Tibial nerve (tissue), 4 donors: ENCODE measurements around the gene LSR. TPM values are rescaled to one million over a fixed set of nuclear protein-coding genes. Genes with fewer than 3 reads are reported as not detected.

Experiments
- DNase-seq, 2 donors: peaks; one replicate each; pipeline ENCODE4 v3.0.0-alpha.2; 2019; ENCODE audit warnings: low spot score in 2 of 2
- H3K27ac ChIP-seq, 4 donors: fragments of 200-600 bp; sonication (generic) in 3 of 4; one replicate each; pipeline ENCODE4 v1.5.1; 2017 to 2019; ENCODE audit warnings: mild to moderate bottlenecking in 1 of 4
- H3K27me3 ChIP-seq, 2 donors: fragments of 200-600 bp; sonication (generic) in 1 of 2; one replicate each; pipeline versions ENCODE4 v1.5.1 to v1.6.0; 2017 to 2019
- H3K36me3 ChIP-seq, 3 donors: fragments of 200-600 bp; sonication (generic); one replicate each; pipeline ENCODE4 v1.5.1; 2018 to 2019
- H3K4me1 ChIP-seq, 4 donors: fragments of 200-600 bp; sonication (generic) in 3 of 4; one replicate each; pipeline ENCODE4 v1.5.1; 2017 to 2019
- H3K4me3 ChIP-seq, 4 donors: fragments of 200-600 bp; sonication (generic) in 3 of 4; one replicate each; pipeline ENCODE4 v1.5.1; 2017 to 2019; ENCODE audit warnings: mild to moderate bottlenecking in 1 of 4, moderate library complexity in 1 of 4
- H3K9me3 ChIP-seq, 4 donors: fragments of 200-600 bp; sonication (generic) in 3 of 4; one replicate each; pipeline ENCODE4 v1.5.1; 2017 to 2019
- EP300 ChIP-seq, 2 donors: sonication (generic); formaldehyde crosslinking; IDR thresholded peaks; one replicate each; pipeline ENCODE4 v1.6.1; 2017; ENCODE audit warnings: antibody characterized with exemption in 2 of 2, mild to moderate bottlenecking in 1 of 2
- POLR2A ChIP-seq, 2 donors: fragments of 450-650 bp; IDR thresholded peaks; one replicate each; pipeline ENCODE4 v1.6.1; 2017; ENCODE audit warnings: antibody characterized with exemption in 2 of 2, mild to moderate bottlenecking in 2 of 2, moderate library complexity in 2 of 2
- WGBS, 2 donors: methylation state at CpG; one replicate each; pipeline ENCODE4 v1.1.5; 2018; 5-methylcytosine and 5-hydroxymethylcytosine counted together
- total RNA-seq, 4 donors: library from RNA; depleted of rRNA; stranded (reverse); fragments of >200 nt; gene quantifications; one replicate each; pipeline ENCODE4 v1.1.0, GENCODE V29; 2016
- TF ChIP-seq, protein P1 (sequence below), 5 experiments: fragments of 200-600 bp in 3 of 5; fragments of 450-650 bp in 2 of 5; sonication (generic) in 3 of 5; IDR thresholded peaks; one replicate each; pipeline ENCODE4 v1.5.1; 2016 to 2019; ENCODE audit warnings: antibody characterized with exemption in 5 of 5, mild to moderate bottlenecking in 3 of 5, moderate library complexity in 2 of 5

Gene LSR
- total RNA-seq, 4 donors from 2014 or later, result 3.1 to 34.9 (median 19.1) TPM

DNA sequence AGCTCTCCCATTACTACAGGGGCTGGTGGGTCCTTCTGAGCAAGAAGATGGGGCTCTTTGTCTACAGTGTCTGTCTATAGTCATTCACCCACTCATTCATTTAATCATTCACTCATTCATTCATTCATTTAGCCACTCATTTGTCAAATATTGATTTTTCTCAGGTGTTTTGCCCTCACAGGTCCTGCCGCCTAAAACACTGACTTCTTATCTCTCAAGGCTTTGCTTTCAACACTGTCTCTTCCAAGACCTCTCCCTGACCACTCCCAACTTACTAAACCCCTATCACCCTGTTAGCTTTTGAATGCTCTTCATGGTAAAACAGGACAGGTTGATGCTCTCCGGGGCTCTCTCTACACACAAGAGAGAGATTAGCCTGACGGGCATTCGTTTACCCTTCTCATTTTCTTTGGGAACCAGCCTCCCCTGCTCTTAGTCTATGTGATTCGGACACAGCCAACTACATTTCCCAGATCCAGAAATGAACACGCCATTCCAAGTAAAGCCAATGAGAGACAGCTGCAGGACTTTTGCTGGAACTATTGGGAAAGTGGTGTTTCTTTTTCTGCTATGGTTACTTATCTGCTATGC is 43.0 kb upstream of the LSR start:
- TF ChIP-seq, protein P1, sequence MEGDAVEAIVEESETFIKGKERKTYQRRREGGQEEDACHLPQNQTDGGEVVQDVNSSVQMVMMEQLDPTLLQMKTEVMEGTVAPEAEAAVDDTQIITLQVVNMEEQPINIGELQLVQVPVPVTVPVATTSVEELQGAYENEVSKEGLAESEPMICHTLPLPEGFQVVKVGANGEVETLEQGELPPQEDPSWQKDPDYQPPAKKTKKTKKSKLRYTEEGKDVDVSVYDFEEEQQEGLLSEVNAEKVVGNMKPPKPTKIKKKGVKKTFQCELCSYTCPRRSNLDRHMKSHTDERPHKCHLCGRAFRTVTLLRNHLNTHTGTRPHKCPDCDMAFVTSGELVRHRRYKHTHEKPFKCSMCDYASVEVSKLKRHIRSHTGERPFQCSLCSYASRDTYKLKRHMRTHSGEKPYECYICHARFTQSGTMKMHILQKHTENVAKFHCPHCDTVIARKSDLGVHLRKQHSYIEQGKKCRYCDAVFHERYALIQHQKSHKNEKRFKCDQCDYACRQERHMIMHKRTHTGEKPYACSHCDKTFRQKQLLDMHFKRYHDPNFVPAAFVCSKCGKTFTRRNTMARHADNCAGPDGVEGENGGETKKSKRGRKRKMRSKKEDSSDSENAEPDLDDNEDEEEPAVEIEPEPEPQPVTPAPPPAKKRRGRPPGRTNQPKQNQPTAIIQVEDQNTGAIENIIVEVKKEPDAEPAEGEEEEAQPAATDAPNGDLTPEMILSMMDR (IDR thresholded peaks at IDR 0.05), result no peak
- TF ChIP-seq POLR2A (IDR thresholded peaks at IDR 0.05) (no peak), EP300 (IDR thresholded peaks at IDR 0.05) (no peak)
- Histone ChIP-seq H3K36me3 (no peaks in the 10 kb centered on the region), H3K27ac (peak overlapping the region in 1 of 4 donors; percentile 45), H3K4me3 (no peak overlapping the region), H3K9me3 (no peaks in the 10 kb centered on the region), H3K27me3 (no peaks in the 10 kb centered on the region), H3K4me1 (peaks cover 0 to 14% (median 0%) of the 10 kb centered on the region in 4 donors)
- no peak for DNase-seq
- WGBS, 2 donors, result 85 to 86% methylated on average over 6 of the region's 6 CpGs

DNA sequence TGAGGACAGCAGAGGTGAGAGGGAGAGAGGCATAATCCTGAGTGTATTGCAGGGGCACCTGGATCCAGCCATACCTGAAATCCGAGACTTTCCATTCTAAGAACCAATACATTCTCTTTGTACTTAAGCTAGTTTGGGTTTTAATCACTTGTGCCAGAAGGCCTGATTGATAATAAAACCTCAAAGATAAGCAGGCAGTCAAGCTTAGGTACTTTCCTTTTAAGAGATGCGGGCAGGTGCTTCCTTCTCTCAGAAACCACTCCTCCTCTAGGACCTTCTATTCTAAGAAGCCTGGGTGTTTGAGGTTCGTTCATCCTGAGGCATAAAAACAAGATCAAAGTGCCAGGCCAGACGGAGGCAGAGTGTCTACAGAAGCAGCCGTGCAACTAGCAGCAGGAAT is 42.4 kb upstream of the LSR start:
- 50 to 59% methylated on average over 5 of the region's 5 CpGs for WGBS, 2 donors
- Histone ChIP-seq H3K4me1 (peaks cover 0 to 17% (median 0%) of the 10 kb centered on the region in 4 donors), H3K9me3 (no peaks in the 10 kb centered on the region), H3K27ac (peak overlapping the region in 1 of 4 donors; percentile 60), H3K27me3 (no peaks in the 10 kb centered on the region), H3K36me3 (no peaks in the 10 kb centered on the region), H3K4me3 (no peak overlapping the region)
- TF ChIP-seq EP300 (IDR thresholded peaks at IDR 0.05) (no peak), POLR2A (IDR thresholded peaks at IDR 0.05) (no peak)
- TF ChIP-seq, protein P1 (IDR thresholded peaks at IDR 0.05), result no peak
- DNase-seq, result no peak

DNA sequence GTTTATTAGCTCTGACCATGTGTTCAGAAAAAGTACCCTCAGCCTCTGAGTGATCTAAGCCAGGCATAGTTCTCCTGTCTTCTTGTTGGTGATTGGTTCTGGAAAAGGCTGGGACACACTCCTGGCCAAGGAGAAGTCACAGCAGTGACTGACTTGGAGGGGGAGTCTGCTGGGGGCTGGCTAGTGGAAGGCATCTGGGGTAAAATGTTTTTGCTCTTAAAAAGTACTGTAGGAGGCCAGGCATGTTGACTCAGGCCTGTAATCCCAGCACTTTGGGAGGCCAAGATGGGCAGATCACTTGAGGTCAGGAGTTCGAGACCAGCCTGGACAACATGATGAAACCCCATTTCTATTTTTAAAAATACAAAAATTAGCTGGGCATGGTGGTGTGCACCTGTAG is 41.9 kb upstream of the LSR start:
- WGBS, 2 donors, result 93 to 100% methylated on average over 1 of the region's 1 CpG
- no peaks in the 10 kb centered on the region for H3K36me3 ChIP-seq
- peak overlapping the region in 1 of 4 donors; percentile 60 for H3K27ac ChIP-seq
- H3K4me1 ChIP-seq, result peaks cover 0 to 17% (median 0%) of the 10 kb centered on the region in 4 donors
- H3K9me3 ChIP-seq, result no peaks in the 10 kb centered on the region
- no peak overlapping the region for H3K4me3 ChIP-seq
- no peak for DNase-seq
- H3K27me3 ChIP-seq, result no peaks in the 10 kb centered on the region
- TF ChIP-seq EP300 (IDR thresholded peaks at IDR 0.05) (no peak), POLR2A (IDR thresholded peaks at IDR 0.05) (no peak)
- TF ChIP-seq, protein P1 (IDR thresholded peaks at IDR 0.05), result no peak

DNA sequence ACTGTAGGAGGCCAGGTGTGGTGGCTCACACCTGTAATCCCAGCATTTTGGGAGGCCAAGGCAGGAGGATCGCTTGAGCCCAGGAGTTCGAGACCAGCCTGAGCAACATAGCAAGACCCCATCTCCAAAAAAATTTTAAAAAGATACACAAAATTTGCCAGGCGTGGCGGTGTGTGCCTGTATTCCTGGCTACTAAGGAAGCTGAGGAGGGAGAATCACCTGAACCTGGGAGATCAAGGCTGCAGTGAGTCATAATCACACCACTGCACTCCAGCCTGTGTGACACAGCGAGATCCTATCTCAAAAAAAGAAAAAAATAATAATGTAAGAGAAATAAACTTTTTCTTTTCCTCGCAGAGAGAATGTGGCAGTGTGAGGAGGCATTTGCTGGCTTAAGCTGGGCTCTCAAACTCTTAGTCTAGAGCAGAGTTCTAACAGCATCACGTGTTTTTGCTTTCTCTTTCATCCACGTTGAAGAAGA is 41.4 kb upstream of the LSR start:
- 81 to 82% methylated on average over 8 of the region's 8 CpGs for WGBS, 2 donors
- no peak for DNase-seq
- TF ChIP-seq POLR2A (IDR thresholded peaks at IDR 0.05) (no peak), EP300 (IDR thresholded peaks at IDR 0.05) (no peak)
- TF ChIP-seq, protein P1 (IDR thresholded peaks at IDR 0.05), result no peak
- no peak overlapping the region for H3K4me3 ChIP-seq
- H3K27ac ChIP-seq, result peak overlapping the region in 1 of 4 donors; percentile 60
- no peaks in the 10 kb centered on the region for H3K36me3 ChIP-seq
- H3K4me1 ChIP-seq, result peaks cover 0 to 21% (median 0%) of the 10 kb centered on the region in 4 donors
- H3K27me3 ChIP-seq, result no peaks in the 10 kb centered on the region
- no peaks in the 10 kb centered on the region for H3K9me3 ChIP-seq

DNA sequence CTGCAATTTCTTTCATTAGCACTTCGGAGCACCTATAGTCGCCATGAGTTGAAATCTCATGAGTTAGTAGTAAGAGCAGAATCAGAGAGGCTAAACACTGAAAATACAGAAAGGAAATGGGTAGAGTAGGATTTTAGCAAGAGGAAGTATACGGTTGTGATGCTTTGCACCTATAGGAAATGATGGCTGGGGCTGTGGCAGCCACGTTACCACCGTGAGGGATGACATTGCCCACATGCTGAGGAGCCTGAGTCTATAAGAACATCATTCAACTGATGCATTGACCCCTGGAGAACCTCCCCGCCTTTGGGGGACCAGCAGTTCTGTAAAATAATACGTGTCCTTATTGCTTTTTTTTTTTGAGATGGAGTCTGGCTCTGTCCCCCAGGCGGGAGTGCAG is 40.7 kb upstream of the LSR start:
- H3K9me3 ChIP-seq, result no peaks in the 10 kb centered on the region
- H3K4me3 ChIP-seq, result no peak overlapping the region
- no peak overlapping the region for H3K27ac ChIP-seq
- no peaks in the 10 kb centered on the region for H3K36me3 ChIP-seq
- TF ChIP-seq, protein P1 (IDR thresholded peaks at IDR 0.05), result no peak
- no peak for TF ChIP-seq POLR2A (IDR thresholded peaks at IDR 0.05)
- no peak for TF ChIP-seq EP300 (IDR thresholded peaks at IDR 0.05)
- H3K4me1 ChIP-seq, result peaks cover 0 to 28% (median under 1%) of the 10 kb centered on the region in 4 donors
- 83 to 92% methylated on average over 8 of the region's 8 CpGs for WGBS, 2 donors
- DNase-seq, result no peak
- no peaks in the 10 kb centered on the region for H3K27me3 ChIP-seq
